ENCODE measurements around the gene HYI. TPM values are rescaled to one million over a fixed set of nuclear protein-coding genes. Genes with fewer than 3 reads are reported as not detected.
A peak's percentile ranks its signal among the peaks of the same experiment; 100 is the strongest.
"Not testable (repeated sequence)": the region's sequence is repeated elsewhere in the genome, so short reads cannot be mapped to it uniquely, and the experiment has no call there.

Gene HYI
- total RNA-seq, result 73.6 and 104 TPM in 2 replicates

GRCh38 chr1:43453442-43454269 is at the start of gene HYI:
HYI (minus strand) TSS chr1:43453931; CDS start chr1:43453793, 138 bp downstream.
- peak; percentile 75 to 90 for DNase-seq (ENCODE audit: low read depth in 2 of 2)

GRCh38 chr1:43501806-43502205 is 48.1 kb upstream of the HYI start:
- DNase-seq (ENCODE audit: low read depth in 2 of 2), result not testable (repeated sequence)

GRCh38 chr1:43499898-43500297 is 46.2 kb upstream of the HYI start:
- no peak for DNase-seq (ENCODE audit: low read depth in 2 of 2)

GRCh38 chr1:43495204-43495603 is 41.5 kb upstream of the HYI start:
- DNase-seq (ENCODE audit: low read depth in 2 of 2), result no peak

GRCh38 chr1:43493661-43494450 is 40.1 kb upstream of the HYI start:
- DNase-seq (ENCODE audit: low read depth in 2 of 2), result no peak

- DNase-seq (ENCODE audit: low read depth in 2 of 2), result peak; percentile 25 to 74
Measured at GRCh38 chr1:43492826-43493225, 39.1 kb upstream of the HYI start.

- no peak for DNase-seq (ENCODE audit: low read depth in 2 of 2)
Measured at GRCh38 chr1:43491061-43491460, 37.3 kb upstream of the HYI start.

GRCh38 chr1:43488165-43488564 is 34.4 kb upstream of the HYI start:
- DNase-seq (ENCODE audit: low read depth in 2 of 2), result no peak

- DNase-seq (ENCODE audit: low read depth in 2 of 2), result no peak
Measured at GRCh38 chr1:43484367-43484766, 30.6 kb upstream of the HYI start.

- no peak for DNase-seq (ENCODE audit: low read depth in 2 of 2)
Measured at GRCh38 chr1:43482215-43482614, 28.5 kb upstream of the HYI start.

- DNase-seq (ENCODE audit: low read depth in 2 of 2), result no peak
Measured at GRCh38 chr1:43481491-43481890, 27.8 kb upstream of the HYI start.

- DNase-seq (ENCODE audit: low read depth in 2 of 2), result no peak
Measured at GRCh38 chr1:43479414-43479813, 25.7 kb upstream of the HYI start.

- DNase-seq (ENCODE audit: low read depth in 2 of 2), result no peak
Measured at GRCh38 chr1:43477716-43478115, 24.0 kb upstream of the HYI start.

GRCh38 chr1:43475611-43476401 is 22.1 kb upstream of the HYI start:
- peak; percentile 56 to 72 for DNase-seq (ENCODE audit: low read depth in 2 of 2)

GRCh38 chr1:43473463-43473862 is 19.7 kb upstream of the HYI start:
- no peak for DNase-seq (ENCODE audit: low read depth in 2 of 2)

- peak; percentile 80 to 92 for DNase-seq (ENCODE audit: low read depth in 2 of 2)
Measured at GRCh38 chr1:43472463-43473151, 18.9 kb upstream of the HYI start.

GRCh38 chr1:43472087-43472462 is 18.3 kb upstream of the HYI start:
- DNase-seq (ENCODE audit: low read depth in 2 of 2), result no peak

GRCh38 chr1:43469932-43470331 is 16.2 kb upstream of the HYI start:
- no peak for DNase-seq (ENCODE audit: low read depth in 2 of 2)

GRCh38 chr1:43468414-43468813 is 14.7 kb upstream of the HYI start:
- no peak for DNase-seq (ENCODE audit: low read depth in 2 of 2)

- no peak for DNase-seq (ENCODE audit: low read depth in 2 of 2)
Measured at GRCh38 chr1:43466403-43466802, 12.7 kb upstream of the HYI start.

GRCh38 chr1:43465505-43466067 is 11.9 kb upstream of the HYI start:
- no peak for DNase-seq (ENCODE audit: low read depth in 2 of 2)
